GM18519 (cell line): ENCODE results near the gene EGF.

ENCODE experiments used
- ATAC-seq: cut with Tn5 transposase; IDR thresholded peaks from one replicate; pipeline ENCODE4 v1.9.1; 2021; ENCODE audit warnings: mild to moderate bottlenecking, moderate library complexity; ENCODE audit not compliant: unreplicated experiment, low FRiP score

Gene EGF

DNA sequence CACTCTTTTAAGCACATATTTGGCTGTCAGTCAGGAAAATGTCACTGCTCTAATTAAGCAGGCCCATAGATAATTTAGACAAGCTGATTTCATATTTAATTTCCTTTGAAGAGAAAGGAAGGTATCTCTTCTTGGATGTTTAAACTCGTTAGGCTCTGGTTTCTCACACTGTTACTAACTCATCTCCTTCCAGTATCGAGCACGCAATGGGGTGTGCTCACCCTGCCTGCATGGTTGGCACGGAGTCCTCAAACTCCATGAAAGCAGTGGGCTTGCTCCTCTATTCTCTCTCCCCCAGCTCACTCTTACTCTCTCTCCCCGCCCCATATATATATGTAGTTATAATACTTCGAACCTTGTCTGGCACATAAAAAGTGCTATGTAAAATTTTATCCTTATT is 76.9 kb downstream of the EGF start:
- ATAC-seq = no peak

DNA sequence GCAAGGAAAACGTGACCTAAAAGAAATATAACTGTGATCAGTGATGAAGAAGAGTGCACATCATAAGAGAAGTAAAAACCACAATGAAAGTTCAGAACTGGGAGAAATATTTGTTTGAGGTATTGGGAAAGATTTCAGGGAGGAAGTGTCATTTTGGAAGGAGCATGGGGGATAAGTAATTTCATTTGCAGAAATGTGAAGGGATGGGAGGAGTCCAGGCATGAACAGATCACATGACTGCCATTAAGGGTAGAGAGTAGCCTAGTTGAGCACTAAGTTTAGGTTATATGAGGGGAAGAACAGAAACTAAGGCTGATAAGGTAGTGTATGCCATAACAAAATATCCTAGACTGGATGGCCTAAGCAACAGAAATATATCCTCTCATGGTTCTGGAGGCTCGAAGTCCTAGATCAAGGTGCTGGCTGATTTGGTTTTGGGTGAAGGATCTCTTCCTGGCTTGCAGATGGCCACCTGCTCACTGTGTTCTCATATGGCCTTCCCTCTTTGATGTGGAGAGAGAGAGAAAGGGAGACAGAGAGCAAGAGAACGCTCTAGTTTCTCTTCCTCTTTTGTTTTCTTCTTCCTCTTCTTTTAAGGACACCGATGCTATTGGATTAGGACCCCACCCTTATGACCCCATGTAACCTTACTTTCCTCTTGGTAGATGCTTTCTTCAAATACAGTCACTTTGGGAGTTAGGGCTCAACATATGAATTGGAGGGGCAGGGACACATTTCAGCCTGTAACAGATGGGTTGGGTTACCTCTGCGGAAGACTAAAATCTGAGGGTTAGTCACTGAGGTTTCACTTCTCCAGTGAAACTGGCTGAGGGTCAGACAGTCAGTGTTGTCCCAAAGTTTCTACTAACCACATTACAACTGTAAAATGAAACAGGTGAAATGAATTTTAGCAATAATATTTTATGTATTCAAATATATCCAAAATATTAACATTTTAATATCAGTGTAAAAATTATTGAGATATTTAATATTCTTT is 77.9 kb downstream of the EGF start:
- ATAC-seq = peak; percentile 63

DNA sequence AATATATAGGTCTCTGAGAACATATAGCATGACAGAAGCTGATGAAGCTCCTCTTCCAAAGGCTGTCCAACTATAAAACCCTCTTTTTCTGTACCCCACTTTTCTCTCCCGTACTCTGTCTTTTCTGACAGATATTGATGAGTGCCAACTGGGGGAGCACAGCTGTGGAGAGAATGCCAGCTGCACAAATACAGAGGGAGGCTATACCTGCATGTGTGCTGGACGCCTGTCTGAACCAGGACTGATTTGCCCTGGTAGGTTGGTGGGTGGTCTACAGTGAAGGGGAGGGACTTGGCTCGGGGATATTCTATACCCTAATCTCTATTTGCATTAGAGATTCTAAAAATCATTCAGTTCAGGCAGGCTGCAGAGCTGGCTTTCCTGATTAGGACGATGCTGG is 80.4 kb downstream of the EGF start:
- ATAC-seq = no peak

DNA sequence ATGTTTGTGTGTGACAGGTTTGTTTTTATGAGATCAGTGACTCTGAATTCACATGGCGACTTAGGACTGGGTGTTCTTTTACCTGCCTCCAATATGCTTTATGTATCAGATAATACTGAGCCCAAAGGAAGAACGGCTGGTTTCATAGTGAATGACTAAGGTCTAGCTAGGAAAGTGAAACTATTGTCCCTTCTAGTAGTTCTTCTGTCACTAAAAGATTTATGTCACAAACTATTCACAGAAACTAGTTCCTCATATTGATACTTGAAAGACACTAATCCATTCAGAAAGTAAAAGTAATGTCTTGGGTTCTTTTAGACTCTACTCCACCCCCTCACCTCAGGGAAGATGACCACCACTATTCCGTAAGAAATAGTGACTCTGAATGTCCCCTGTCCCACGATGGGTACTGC is 81.7 kb downstream of the EGF start:
- ATAC-seq = peak; percentile 78

DNA sequence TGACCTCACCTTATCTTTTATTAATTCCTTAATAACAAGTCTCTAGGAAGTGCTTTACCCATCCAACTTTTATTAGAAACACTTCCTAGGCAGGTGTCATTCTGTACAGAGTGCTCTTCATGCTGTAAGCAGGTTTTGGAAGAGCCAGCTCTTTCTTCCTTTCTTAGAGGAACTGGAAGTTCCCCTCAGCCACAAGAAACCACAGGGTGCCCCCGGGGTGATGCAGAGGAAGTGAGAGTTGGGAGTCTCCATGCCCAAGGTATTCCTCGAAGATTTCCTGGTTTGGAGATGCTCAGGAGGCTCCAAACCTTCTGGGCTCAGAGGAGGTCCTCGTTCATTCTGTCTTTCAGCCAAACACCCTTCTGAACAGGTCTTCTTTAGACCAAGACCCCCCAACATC is 83.8 kb downstream of the EGF start:
- ATAC-seq = no peak

DNA sequence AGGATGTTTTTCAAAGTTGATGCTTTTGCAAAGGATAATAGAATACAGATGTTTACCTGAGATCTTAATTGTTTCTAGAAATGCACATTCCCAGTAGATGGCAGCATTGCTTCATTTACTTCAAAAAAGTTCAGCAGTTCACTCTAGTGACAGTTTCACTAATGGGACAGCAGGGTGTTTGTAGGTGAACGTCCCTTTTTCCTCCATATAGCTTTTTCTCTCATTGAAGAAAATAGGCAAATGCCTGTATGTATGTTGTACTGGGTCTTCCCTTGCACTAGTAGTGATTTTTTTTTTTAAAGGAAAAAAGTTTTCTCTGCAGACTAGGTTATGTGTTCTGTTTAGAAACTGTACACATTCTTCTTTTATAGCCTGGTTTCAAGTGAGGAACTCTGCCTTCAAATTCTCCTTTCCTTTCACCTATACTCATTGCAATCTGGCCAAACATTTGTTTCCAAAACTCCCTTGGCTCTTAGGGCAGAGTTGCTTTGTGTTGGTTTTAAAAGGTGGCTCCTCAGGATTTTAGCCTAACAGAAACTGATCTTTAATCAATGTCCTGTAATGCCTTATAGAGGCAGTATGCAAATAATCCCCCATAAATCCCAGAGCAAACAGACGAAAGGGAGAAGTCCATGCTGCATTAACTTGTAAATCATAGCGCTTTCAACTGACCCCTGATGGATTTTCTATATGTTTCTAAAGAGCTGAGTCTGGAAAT is 86.3 kb downstream of the EGF start:
- ATAC-seq = peak; percentile 35

DNA sequence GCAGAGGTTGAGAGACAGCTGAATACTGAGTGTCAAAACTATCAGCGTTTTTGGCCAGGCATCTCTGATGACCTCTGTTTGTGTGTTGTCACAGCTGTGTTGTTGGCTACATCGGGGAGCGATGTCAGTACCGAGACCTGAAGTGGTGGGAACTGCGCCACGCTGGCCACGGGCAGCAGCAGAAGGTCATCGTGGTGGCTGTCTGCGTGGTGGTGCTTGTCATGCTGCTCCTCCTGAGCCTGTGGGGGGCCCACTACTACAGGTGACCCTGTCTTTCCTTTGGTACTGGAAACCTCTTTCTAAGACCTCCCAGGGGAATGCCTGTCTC is 86.9 kb downstream of the EGF start:
- no peak for ATAC-seq

DNA sequence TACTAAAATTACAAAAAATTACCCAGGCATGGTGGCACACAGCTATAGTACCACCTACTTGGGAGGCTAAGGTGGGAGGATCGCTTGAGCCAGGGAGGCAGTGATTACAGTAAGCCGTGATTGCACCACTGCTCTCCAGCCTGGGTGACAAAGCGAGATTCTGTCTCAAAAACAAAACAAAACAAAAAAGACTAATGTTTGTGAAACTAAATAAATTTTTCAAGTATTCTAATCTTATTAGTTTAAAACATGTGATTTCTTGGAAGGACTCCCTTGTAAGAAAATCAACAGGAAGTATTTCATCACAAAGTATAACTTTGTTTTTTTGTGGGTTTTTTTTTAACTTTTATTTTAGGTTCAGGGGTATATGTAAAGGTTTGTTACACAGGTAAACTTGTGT is 89.6 kb downstream of the EGF start:
- ATAC-seq = no peak

DNA sequence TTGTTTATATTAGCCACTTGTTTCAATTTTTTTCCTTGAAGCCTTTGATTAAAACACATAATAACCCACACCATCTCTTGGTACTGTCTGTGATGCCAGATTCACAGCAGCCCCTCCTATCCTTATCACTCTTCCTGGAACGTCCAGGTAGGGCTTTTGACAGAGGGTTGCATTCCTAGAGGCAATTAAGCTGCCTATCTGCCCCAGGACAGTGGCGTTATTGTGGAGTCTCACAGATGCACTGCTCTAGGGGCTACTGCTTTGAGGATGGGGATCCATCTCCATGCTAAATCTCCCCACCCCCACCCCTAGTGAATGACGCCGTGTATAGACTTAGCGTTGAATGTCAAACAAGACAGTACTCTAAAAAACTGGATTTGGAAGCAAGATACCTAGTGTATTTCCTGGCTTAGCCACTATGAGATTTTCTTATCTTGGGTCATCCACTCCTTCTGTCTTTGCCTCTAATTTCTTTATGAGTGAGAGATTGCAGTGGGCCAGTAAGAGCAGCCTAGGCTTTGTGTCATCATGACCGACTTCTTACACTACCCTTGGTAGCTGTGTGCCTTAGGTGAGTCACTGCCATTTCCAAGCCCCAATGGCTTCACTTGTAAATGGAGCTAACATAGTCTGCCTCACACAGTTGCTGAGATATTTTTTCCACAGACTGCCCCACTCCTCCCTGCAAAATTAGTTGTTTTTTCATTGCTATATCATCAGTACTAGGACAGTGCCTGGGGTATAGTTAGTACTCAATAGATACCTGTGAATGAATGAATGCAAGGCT is 90.9 kb downstream of the EGF start:
- no peak for ATAC-seq

DNA sequence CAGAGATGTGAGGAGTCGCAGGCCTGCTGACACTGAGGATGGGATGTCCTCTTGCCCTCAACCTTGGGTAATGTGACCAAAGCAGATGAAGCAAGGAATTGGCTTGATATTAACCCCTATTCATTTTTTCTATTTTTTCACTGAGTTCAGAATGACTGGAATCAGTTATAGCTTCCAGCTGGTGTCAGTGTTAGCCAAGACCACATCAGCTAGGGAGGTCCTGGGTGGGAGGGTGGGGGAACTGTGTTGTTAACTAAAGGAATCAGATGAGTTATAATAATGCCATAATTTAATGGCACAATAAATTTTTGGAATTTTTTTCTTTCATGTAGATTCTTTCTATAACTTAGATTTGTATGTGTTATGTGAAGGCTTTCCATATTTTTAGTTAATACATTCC is 91.9 kb downstream of the EGF start:
- ATAC-seq = no peak

DNA sequence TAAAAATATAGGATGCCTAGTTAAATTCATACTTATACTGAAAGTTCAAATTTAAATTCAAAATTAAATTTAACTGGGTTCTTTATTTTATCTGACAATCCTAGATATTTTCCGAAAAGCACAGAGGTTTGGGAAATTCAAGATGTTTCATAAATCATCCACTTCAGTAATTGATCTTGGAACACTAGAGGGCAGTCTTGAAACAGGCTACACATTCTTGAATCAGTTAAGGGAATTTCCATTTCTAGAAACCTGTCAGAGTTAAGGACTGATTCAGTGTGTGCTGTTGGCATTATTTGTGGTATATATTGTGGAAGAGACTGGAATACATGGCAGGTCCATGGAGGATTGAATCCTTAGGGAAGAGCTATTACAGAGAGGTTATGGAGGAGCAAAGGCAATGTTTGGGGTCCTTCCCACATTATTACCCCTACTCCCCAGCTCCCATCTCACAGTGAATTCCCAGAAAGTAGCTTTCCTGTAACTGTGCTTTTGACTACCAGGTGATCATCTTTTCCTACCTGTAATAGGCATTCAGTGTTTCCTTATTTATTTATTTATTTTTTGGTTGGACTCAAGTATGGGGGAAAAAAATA is 92.9 kb downstream of the EGF start:
- peak; percentile 72 for ATAC-seq

DNA sequence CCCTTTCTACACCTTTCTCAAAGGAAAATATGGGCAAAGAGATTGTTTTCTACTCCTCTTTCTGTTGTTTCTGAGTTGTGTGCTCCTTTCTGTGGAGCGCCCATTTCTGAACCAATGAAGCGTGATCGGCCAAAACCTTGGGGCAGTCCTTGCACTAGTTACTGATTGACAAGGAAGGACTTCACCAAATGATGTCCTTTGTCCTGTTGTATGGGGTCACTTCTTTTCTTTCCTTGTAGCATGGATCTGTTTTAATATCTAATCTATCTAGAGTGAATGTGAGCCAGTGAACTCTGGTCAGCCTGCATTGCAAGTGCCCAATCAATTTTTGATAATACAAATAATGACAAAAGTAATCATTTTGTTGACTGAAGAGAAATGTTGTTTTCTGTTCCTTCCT is 94.5 kb downstream of the EGF start:
- no peak for ATAC-seq

DNA sequence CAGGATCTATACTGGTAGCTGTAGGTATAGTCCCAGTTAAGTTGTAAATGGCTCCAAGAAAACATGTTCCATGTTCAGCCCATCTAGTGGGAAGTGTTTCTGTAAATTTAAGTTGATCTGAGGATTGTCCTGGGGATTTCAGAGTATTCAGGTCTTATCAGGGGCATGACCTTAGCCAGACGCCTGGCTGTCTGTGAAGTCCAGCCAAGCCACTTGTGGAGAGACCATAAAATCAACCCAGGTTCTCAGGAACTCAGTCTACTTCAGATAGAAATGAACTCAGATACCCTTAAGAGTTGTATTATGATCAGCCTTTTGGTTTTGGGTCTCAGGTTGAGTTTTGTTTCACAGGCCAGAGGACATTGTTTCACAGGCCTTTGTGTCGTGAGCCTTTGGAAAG is 95.9 kb downstream of the EGF start:
- no peak for ATAC-seq

DNA sequence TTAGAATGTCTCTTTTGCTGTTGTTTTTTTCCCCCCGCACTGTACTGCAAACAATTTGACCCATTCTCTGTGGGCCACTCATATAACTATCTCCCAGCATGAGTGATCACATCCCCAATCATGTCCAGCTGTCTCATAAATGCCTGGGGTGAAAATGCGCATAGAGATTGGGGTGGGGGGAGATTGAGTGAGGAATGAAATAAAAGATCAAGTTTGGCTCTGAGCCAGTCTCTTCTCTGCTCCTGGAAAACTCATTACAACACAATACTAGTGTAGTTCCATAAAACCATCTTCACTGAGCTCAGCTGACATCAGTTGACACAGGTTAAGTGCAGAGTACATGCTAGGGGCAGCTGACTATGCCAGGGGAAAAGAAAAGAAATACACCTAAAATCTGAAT is 96.9 kb downstream of the EGF start:
- no peak for ATAC-seq

DNA sequence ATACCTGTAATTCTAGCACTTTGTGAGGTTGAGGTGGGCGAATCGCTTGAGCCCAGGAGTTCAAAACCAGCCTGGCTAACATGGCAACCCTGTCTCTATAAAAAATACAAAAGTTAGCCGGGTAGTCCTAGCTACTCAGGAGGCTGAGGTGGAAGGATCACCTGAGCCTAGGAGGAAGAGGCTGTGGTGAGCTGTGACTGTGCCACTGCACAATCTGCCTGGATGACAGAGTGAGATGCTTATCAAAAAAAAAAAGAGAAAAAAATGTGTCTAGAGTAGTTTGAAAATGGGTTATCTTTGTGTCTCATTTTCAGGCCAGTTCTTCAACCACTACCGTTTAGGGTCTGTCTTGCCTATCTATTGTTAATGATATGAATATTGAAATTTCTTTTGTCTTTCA is 98.1 kb downstream of the EGF start:
- no peak for ATAC-seq

DNA sequence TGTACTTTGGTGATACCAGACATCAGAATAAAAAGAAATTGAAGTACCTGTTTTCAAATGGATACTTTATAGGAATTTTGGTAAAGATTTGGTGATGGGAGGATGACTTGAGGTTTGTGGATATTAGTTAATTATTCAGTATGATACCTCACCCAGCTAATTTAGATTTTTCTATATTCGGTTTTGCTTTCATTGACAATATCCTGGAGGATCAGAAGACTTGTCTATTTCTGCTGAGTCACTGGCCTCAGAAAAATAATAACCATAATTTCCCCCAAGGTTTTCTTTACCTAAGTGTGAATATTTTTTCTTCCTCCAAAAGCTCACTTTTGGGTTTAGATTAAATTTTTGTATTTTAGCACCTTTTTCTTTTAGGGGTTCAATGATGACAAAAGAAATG is 100.2 kb downstream of the EGF start:
- no peak for ATAC-seq

DNA sequence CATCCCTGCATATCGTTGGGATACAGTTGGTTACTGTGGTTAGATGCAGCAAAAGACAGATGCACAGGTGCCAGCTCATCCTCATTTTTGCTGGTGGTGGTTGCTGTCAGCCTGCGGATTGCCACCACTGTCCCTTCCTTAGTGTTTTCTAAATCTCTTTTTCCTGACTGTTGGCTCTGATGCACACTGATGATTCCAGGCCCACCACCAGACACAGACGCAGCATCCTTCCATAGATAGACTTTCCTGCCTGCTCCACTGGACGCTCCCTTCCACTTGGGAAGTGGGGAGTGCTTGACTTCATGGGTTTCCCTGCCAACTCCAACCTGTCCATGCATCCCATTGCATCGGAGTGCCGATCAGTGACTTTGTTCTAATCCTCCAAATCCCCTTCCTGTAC is 101.5 kb downstream of the EGF start:
- no peak for ATAC-seq

DNA sequence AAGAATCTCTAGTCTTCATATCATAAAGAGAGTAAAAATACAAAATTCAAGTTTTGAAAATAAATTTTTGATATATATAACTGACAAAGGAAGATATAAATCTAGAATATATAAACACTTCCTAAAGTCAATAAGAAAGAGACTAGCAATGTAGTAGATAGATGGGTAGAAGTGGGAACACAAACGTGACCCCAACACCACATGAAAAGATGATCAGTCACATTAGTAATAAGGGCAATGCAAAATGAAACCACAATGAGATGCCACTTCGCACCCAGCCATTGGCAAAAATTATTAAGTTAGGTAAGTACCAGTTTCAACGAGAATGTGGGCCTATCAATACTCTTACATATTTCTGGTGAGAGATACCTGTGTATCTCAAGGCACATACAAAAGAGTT is 106.5 kb downstream of the EGF start:
- no peak for ATAC-seq

DNA sequence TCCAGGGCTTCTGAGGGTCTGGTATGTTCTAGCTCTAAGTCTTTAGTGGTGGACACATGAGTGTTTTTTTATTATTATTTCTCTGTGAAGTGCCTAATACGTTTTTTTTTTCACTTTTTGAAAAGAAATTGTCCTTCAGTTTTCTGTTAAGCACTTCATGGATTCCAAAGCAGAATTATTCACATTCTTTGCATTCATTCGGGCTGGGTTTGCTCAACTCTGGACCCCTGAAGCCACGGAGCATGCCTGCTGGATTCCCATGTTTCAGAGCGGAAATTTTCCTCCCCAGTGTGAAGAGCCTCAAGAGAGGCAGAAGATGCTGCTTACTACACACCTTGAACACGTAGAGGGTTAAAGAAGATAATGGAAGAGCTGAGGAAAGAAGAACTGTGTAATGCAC is 107.5 kb downstream of the EGF start:
- no peak for ATAC-seq

DNA sequence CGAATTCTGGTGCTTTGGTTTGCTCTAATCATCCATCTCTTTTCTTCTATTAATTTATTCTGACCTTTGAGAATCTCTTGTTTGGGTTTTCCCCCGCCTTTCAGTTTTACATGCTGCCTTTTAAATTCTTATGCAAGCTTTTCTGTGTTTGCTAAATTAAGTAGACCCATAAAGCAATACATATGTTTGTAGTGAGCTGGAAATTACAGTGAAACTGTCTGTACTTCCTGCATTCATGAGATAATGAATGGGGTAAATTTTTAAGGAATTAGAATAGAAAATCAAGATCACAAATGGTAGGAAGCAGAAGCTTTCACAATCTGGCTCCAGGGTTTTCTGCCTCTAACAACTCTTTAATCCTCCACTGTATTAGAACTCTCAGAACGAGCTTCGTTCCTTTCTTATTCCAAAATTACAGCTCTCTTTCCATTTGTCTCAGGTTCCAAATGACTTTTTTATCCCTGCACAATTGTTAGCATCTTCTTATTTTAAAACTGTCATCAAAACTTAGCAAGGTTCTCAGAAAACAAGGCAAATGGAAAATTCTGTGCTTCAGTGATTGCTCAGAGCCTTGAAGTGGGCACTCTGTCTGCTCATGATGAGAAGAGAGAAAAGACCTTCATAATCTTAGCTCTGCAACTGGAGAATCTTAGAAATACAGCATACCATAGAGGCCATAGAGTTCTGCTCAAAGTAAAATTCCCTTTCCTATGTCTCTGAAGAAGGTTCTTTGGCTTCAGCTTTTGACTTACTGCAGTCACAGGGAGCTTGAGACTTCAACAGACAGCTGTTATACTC is 108.2 kb downstream of the EGF start:
- no peak for ATAC-seq
